Nephron progenitor cell (in vitro differentiated cells): ENCODE data around the gene FRMD1.

ENCODE experiments used
- DNase-seq: peaks from one replicate; pipeline ENCODE4 v3.0.0; 2021
- H3K27ac Mint-ChIP-seq: 2 replicates; pipeline ENCODE4 v1.8.0; 2021; ENCODE audit warnings: mild to moderate bottlenecking, moderate library complexity, mixed read lengths
- H3K27me3 Mint-ChIP-seq: 2 replicates; pipeline ENCODE4 v1.8.0; 2021; ENCODE audit warnings: mild to moderate bottlenecking, low read depth, mixed read lengths; ENCODE audit not compliant: poor library complexity
- H3K36me3 Mint-ChIP-seq: 2 replicates; pipeline ENCODE4 v1.8.0; 2021; ENCODE audit warnings: low read depth, mixed read lengths
- H3K4me1 Mint-ChIP-seq: 2 replicates; pipeline ENCODE4 v1.8.0; 2021; ENCODE audit warnings: mixed read lengths
- H3K4me3 Mint-ChIP-seq: 2 replicates; pipeline ENCODE4 v1.8.0; 2021; ENCODE audit warnings: mild to moderate bottlenecking, moderate library complexity, mixed read lengths
- H3K9me3 Mint-ChIP-seq: 2 replicates; pipeline ENCODE4 v1.8.0; 2021; ENCODE audit warnings: mild to moderate bottlenecking, moderate library complexity, mixed read lengths
- CTCF ChIP-seq: fragments of 200-600 bp; sonication (generic); IDR thresholded peaks from 2 replicates; pipeline ENCODE4 v1.5.0; 2021; ENCODE audit warnings: antibody characterized with exemption

FRMD1 gene

DNA sequence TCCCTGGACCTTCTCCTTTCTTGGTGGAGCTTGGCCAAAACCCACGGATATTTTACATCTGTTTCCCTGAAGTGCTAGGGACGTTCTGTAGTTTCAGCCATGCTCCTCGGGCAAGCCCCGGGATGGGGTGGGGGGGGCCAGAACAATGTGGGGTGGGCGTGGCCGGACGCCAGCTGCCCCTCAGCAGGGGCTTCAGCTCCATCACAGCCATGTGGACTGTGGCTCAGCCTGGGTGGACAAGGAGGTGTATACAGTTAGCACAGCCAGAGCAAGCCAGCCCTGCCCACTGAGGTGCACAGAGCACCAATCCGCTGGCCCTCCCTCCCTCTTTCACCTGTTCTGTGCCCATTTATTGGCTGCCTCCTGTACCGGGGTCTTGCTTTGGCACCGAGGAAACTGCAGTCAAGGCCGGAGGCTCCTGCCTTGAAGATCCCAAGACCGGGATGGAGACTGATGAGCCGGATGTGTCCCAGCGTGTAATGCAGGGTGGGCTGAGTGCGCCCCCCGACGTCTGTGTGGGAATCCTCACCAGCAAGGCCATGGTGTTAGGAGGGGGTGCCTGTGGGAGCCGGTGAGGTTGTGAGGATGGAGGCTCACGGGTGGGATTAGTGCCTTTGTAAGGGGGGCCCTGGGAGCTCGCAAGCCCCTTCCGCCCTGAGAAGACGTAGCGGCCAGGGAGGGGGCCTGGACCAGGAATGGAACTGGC lies 28.0 kb downstream of the FRMD1 start:
- H3K4me3 Mint-ChIP-seq: no peak overlapping the region
- no peak for TF ChIP-seq CTCF
- no peaks in the 10 kb centered on the region for H3K36me3 Mint-ChIP-seq
- H3K27ac Mint-ChIP-seq: no peak overlapping the region
- H3K27me3 Mint-ChIP-seq: peaks cover 9% of the 10 kb centered on the region
- peaks cover 34% of the 10 kb centered on the region for H3K4me1 Mint-ChIP-seq
- DNase-seq: no peak
- no peaks in the 10 kb centered on the region for H3K9me3 Mint-ChIP-seq

DNA sequence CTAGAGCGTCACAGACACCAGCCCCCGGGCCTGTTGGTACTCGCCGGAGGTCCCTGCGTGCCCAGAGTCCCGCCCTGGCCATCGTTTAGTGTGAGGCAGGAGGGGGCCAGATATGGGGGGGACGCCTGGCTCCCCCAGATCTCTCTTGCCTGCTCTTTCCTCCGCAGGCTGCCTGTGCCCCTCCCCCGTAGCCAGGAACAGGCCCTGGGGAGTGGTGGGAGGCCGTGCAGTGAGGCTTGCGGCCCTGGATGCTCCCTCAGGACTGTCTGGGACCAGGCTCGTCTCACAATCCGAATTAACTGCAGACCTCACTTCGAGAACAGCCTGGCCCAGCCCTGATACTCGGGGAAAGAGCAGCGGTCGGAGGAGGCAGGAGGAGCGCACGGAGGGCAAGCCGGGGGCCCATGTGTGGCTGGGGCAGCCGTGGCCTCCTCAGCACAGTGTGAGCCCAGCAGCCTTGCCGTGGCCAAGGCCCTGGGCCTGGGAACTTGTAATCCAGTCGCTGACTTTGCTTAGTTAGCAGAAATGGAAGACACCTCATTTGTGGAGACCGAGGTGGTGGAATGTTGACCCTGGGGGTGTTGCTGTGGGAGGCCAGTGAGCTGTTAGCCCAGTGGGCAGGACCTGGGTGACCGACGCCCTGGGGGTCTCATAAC lies 28.7 kb downstream of the FRMD1 start:
- no peak overlapping the region for H3K27ac Mint-ChIP-seq
- no peak overlapping the region for H3K4me3 Mint-ChIP-seq
- H3K36me3 Mint-ChIP-seq: no peaks in the 10 kb centered on the region
- no peak for TF ChIP-seq CTCF
- no peaks in the 10 kb centered on the region for H3K9me3 Mint-ChIP-seq
- peak; percentile 36 for DNase-seq
- H3K27me3 Mint-ChIP-seq: peaks cover 3% of the 10 kb centered on the region
- peaks cover 34% of the 10 kb centered on the region for H3K4me1 Mint-ChIP-seq

GRCh38 chr6:168049706-168050224 lies 29.2 kb downstream of the FRMD1 start:
- H3K4me3 Mint-ChIP-seq: no peak overlapping the region
- no peaks in the 10 kb centered on the region for H3K9me3 Mint-ChIP-seq
- no peak for TF ChIP-seq CTCF
- DNase-seq: no peak
- H3K4me1 Mint-ChIP-seq: peaks cover 34% of the 10 kb centered on the region
- H3K27me3 Mint-ChIP-seq: peaks cover 3% of the 10 kb centered on the region
- H3K27ac Mint-ChIP-seq: peak overlapping the region; percentile 95
- no peaks in the 10 kb centered on the region for H3K36me3 Mint-ChIP-seq

DNA sequence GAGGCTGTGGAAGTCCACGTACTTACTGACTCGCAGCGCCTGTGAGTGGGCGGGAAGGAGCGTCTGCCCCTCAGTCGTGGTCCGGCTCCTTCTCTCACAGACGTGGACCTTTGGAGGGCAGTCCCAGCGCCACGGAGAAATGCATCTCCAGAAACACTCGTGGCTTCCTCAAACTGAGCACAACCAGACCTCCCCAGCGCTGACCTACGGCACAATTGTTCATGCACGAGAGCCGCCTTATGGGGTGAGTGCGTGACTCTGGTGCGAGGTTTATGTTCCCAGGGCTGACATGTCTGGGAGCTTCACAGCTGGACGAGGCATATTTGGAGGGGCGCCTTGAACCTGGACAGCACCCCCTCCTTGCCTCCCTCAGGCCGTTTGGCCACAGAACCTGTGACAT lies 29.7 kb downstream of the FRMD1 start:
- DNase-seq: no peak
- Mint-ChIP-seq H3K4me3 (no peak overlapping the region), H3K4me1 (peaks cover 34% of the 10 kb centered on the region), H3K36me3 (no peaks in the 10 kb centered on the region), H3K27ac (no peak overlapping the region), H3K27me3 (peaks cover 3% of the 10 kb centered on the region), H3K9me3 (no peaks in the 10 kb centered on the region)
- TF ChIP-seq CTCF: no peak

DNA sequence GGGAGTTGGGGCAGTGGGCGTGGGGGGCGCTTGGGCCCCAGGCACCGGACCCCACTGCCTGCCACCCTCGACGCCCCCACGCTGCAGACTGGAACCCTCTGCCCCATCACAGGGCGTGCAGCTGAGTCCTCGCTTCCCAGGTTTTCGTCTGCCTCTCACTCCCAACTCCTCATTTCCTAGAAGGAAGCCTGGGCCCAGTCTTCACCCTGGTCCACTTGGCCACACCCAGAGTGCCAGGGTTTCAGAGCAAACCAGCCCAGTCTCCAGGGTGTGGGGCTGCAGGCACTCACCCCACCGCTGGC lies 30.3 kb downstream of the FRMD1 start:
- TF ChIP-seq CTCF: no peak
- Mint-ChIP-seq H3K27ac (no peak overlapping the region), H3K4me3 (no peak overlapping the region), H3K36me3 (no peaks in the 10 kb centered on the region), H3K27me3 (peaks cover 3% of the 10 kb centered on the region), H3K9me3 (no peaks in the 10 kb centered on the region), H3K4me1 (peaks cover 32% of the 10 kb centered on the region)
- no peak for DNase-seq
